OCI-LY7 (cell line): ENCODE measurements around the gene CATSPERZ. TPM values are rescaled to one million over a fixed set of nuclear protein-coding genes. Genes with fewer than 3 reads are reported as not detected.

Experiments used
- BruUV-seq: library from RNA; stranded (reverse); fragments of 400-500 nt; replicated peaks from 2 replicates; lab custom pipeline; 2021; lab: Mats Ljungman, UMichigan
- CTCF ChIA-PET: fragments of 300-600 bp; sonication (Branson Sonifier 250); formaldehyde crosslinking; loops from one replicate; lab custom pipeline; 2022; ENCODE audit warnings: antibody characterized with exemption; ENCODE audit not compliant: unreplicated experiment; lab: Charles Lee
- POLR2A ChIA-PET: fragments of 300-600 bp; sonication (Branson Sonifier 250); formaldehyde crosslinking; loops from one replicate; lab custom pipeline; 2022; ENCODE audit warnings: antibody characterized with exemption; lab: Charles Lee
- DNase-seq: peaks from one replicate; pipeline ENCODE4 v3.0.0-alpha.2; 2015; ENCODE audit warnings: low spot score
- H2AFZ ChIP-seq: fragments of 200-600 bp; sonication (generic), shearing (Covaris generic); 2 replicates; pipeline ENCODE4 v1.6.1; 2014; ENCODE audit warnings: mild to moderate bottlenecking, antibody characterized with exemption, low read length, moderate library complexity
- H3K27ac ChIP-seq: fragments of 200-600 bp; sonication (generic); 2 replicates; pipeline ENCODE4 v1.5.1; 2014; ENCODE audit warnings: mixed run types, low read depth, mild to moderate bottlenecking, moderate library complexity, low read length, inconsistent platforms; ENCODE audit not compliant: poor library complexity, severe bottlenecking
- H3K36me3 ChIP-seq: fragments of 200-600 bp; sonication (generic); 2 replicates; pipeline ENCODE4 v1.6.1; 2014; ENCODE audit warnings: mild to moderate bottlenecking, antibody characterized with exemption, low read length, moderate library complexity, mixed read lengths; ENCODE audit not compliant: insufficient read depth
- H3K4me1 ChIP-seq: fragments of 200-600 bp; sonication (generic); 2 replicates; pipeline ENCODE4 v1.5.1; 2014; ENCODE audit warnings: mild to moderate bottlenecking, low read length; ENCODE audit not compliant: insufficient read depth, poor library complexity, severe bottlenecking
- H3K4me2 ChIP-seq: fragments of 200-600 bp; sonication (generic); 2 replicates; pipeline ENCODE4 v1.6.1; 2014; ENCODE audit warnings: mild to moderate bottlenecking, low read length
- H3K4me3 ChIP-seq: fragments of 200-600 bp; sonication (generic); 2 replicates; pipeline ENCODE4 v1.5.1; 2014; ENCODE audit warnings: mild to moderate bottlenecking, low read depth, low read length; ENCODE audit not compliant: poor library complexity, severe bottlenecking
- H3K79me2 ChIP-seq: fragments of 200-600 bp; sonication (generic); 2 replicates; pipeline ENCODE4 v1.6.1; 2016; ENCODE audit warnings: low read depth, mild to moderate bottlenecking, low read length, moderate library complexity, mixed read lengths; ENCODE audit not compliant: insufficient read depth
- H3K9me2 ChIP-seq: fragments of 200-600 bp; sonication (generic); 2 replicates; pipeline ENCODE4 v1.6.1; 2016; ENCODE audit warnings: mild to moderate bottlenecking, low read length, mixed read lengths; ENCODE audit not compliant: insufficient read depth
- H3K9me3 ChIP-seq: fragments of 200-600 bp; sonication (generic); 2 replicates; pipeline ENCODE4 v1.6.1; 2014; ENCODE audit warnings: mild to moderate bottlenecking, mixed run types, low read length, mixed read lengths
- H4K20me1 ChIP-seq: fragments of 200-600 bp; sonication (generic); 2 replicates; pipeline ENCODE4 v1.6.1; 2014; ENCODE audit warnings: mild to moderate bottlenecking, antibody characterized with exemption, low read length, moderate library complexity, mixed read lengths; ENCODE audit not compliant: insufficient read depth
- EZH2phosphoT487 ChIP-seq: fragments of 200-600 bp; sonication (generic); IDR thresholded peaks from 2 replicates; pipeline ENCODE4 v1.6.1; 2018; ENCODE audit warnings: low read depth, borderline replicate concordance, mild to moderate bottlenecking, mixed run types, antibody characterized with exemption, low read length, moderate library complexity, mixed read lengths
- intact Hi-C: fragments of 100-400 bp; cut with micrococcal nuclease; formaldehyde crosslinking; loops from one replicate; pipeline ENCODE4 v1.10.0; 2022; ENCODE audit not compliant: unreplicated experiment
- total RNA-seq, 2 experiments: library from RNA; depleted of rRNA in 1 of 2; stranded (reverse); fragments of >200 nt in 1 of 2; shearing (Covaris generic) in 1 of 2; gene quantifications; 2 replicates each; pipeline ENCODE4 v1.2.3, GENCODE V29; 2014 to 2022
- TF ChIP-seq, protein P1 (sequence below): fragments of 200-600 bp; sonication (generic); conservative IDR thresholded peaks from 2 replicates; pipeline ENCODE4 v1.5.1; 2014; ENCODE audit warnings: mild to moderate bottlenecking, antibody characterized with exemption, low read length, moderate library complexity, mixed read lengths

Gene CATSPERZ
- total RNA-seq, 2 experiments from 2014 or later = 0.38 TPM; not detected in 1

DNA sequence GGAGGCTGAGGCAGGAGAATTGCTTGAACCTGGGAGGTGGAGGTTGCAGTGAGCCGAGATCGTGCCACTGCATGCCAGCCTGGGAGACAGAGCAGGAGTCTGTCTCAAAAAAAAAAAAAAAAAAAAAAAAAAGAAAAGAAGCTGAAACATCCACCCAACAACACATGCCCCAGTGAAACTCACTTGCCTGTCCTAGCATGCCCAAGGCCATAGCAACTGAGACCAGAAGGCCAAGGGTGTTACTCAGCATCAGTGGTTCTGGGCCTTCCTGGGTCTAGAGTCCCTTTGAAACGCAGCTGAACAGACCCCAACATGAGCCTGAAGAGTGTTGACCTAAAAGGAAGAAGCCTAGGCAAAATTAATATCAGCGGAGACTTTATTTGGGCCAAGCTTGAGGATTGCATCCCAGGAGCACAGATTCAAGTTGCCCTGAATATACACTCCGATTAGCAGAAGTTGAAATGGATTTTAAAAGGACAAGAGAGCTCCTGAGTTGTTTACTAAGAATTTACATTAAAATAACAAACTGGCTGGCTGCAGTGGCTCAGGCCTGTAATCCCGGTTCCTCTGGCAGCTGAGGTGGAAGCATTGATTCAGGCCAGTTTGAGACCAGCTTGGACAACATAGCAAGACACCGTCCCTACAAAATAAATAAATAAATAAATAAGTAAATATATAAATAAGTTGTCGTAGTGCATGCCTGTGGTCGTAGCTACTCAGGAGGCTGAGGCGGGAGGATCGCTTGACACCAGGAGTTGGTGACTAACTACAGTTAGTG is 24.7 kb downstream of the CATSPERZ start:
- H3K4me3 ChIP-seq = no peak overlapping the region
- no peaks in the 10 kb centered on the region for H4K20me1 ChIP-seq
- H3K9me3 ChIP-seq = no peaks in the 10 kb centered on the region
- H3K36me3 ChIP-seq = peaks cover 31% of the 10 kb centered on the region; the same call in 1 of the 2 replicates
- no peak overlapping the region for H2AFZ ChIP-seq
- no peak overlapping the region for H3K27ac ChIP-seq
- H3K4me2 ChIP-seq = no peak overlapping the region
- intact Hi-C loops = no loop called here
- POLR2A ChIA-PET = interaction anchor here (1.3 kb wide), 1 partner anchor 14 kb away, joined by 3 read pairs; no protein-coding TSS in a partner anchor
- no peak for TF ChIP-seq EZH2phosphoT487
- TF ChIP-seq, protein P1, sequence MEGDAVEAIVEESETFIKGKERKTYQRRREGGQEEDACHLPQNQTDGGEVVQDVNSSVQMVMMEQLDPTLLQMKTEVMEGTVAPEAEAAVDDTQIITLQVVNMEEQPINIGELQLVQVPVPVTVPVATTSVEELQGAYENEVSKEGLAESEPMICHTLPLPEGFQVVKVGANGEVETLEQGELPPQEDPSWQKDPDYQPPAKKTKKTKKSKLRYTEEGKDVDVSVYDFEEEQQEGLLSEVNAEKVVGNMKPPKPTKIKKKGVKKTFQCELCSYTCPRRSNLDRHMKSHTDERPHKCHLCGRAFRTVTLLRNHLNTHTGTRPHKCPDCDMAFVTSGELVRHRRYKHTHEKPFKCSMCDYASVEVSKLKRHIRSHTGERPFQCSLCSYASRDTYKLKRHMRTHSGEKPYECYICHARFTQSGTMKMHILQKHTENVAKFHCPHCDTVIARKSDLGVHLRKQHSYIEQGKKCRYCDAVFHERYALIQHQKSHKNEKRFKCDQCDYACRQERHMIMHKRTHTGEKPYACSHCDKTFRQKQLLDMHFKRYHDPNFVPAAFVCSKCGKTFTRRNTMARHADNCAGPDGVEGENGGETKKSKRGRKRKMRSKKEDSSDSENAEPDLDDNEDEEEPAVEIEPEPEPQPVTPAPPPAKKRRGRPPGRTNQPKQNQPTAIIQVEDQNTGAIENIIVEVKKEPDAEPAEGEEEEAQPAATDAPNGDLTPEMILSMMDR = no peak
- no peaks in the 10 kb centered on the region for H3K9me2 ChIP-seq
- DNase-seq = no peak
- CTCF ChIA-PET = no interaction called here
- H3K4me1 ChIP-seq = peaks cover under 1% of the 10 kb centered on the region
- BruUV-seq = no TSS peak
- H3K79me2 ChIP-seq = peaks cover under 1% of the 10 kb centered on the region; the same call in 1 of the 2 replicates

DNA sequence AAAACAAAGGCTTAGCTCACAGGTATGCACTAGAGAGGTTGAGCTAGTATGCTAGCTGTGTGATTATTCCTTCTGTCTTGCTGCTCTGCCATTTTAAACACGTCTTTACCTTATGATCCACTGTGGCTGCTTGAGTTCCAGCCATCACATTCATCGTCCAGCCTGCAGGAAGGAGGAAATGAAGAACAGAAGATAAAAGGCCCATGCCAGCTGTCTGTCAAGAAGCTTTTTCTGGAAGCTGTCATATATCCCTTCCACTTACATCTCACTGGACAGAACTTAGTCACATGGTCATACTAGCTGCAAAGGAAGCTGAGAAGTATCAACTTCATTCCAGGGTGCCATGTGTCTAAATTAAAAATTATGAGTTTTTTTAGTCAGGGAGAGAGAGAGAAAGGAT is 27.2 kb downstream of the CATSPERZ start:
- ChIA-PET CTCF (interaction anchor here (0.5 kb wide), 1 partner anchor 589 kb away, joined by 3 read pairs; no protein-coding TSS in a partner anchor), POLR2A (no interaction called here)
- H4K20me1 ChIP-seq = no peaks in the 10 kb centered on the region
- no peak overlapping the region for H3K27ac ChIP-seq
- H3K4me2 ChIP-seq = no peak overlapping the region
- no peaks in the 10 kb centered on the region for H3K9me2 ChIP-seq
- BruUV-seq = no TSS peak
- H3K36me3 ChIP-seq = peaks cover 9% of the 10 kb centered on the region; the same call in 1 of the 2 replicates
- intact Hi-C loops = no loop called here
- H3K4me1 ChIP-seq = peaks cover 9% of the 10 kb centered on the region
- H2AFZ ChIP-seq = no peak overlapping the region
- no peak for DNase-seq
- no peak overlapping the region for H3K4me3 ChIP-seq
- H3K9me3 ChIP-seq = no peaks in the 10 kb centered on the region
- no peaks in the 10 kb centered on the region for H3K79me2 ChIP-seq
- no peak for TF ChIP-seq EZH2phosphoT487
- TF ChIP-seq, protein P1 = no peak

DNA sequence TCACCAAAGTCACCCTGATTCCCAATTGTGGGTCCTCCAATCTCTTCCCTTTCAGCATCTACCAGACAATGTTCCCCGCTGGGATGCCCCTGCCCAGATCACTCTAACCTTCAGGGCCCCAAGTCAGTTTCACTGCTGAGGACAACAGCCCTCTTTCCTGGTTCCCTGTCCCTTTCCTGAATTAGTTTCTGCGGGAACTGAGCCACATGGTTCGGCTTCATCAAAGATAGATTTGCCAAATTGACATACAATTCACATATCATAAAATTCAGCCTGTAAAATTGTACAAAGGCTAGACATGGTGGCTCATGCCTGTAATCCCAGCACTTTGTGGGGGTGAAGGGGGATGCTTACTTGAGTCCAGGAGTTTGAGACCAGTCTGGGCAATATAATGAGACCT is 27.8 kb downstream of the CATSPERZ start:
- Histone ChIP-seq H3K27ac (no peak overlapping the region), H3K9me3 (no peaks in the 10 kb centered on the region), H2AFZ (no peak overlapping the region), H3K4me3 (no peak overlapping the region), H3K4me2 (no peak overlapping the region), H3K9me2 (no peaks in the 10 kb centered on the region), H3K4me1 (peaks cover 10% of the 10 kb centered on the region), H3K79me2 (no peaks in the 10 kb centered on the region), H4K20me1 (no peaks in the 10 kb centered on the region), H3K36me3 (peaks cover 3% of the 10 kb centered on the region; the same call in 1 of the 2 replicates)
- intact Hi-C loops = no loop called here
- ChIA-PET POLR2A (no interaction called here), CTCF (no interaction called here)
- DNase-seq = no peak
- no peak for TF ChIP-seq EZH2phosphoT487
- TF ChIP-seq, protein P1 = no peak
- BruUV-seq = no TSS peak
